ENCODE data around the gene OPN1SW.
A peak's percentile ranks its signal among the peaks of the same experiment; 100 is the strongest.

Gene OPN1SW

DNA sequence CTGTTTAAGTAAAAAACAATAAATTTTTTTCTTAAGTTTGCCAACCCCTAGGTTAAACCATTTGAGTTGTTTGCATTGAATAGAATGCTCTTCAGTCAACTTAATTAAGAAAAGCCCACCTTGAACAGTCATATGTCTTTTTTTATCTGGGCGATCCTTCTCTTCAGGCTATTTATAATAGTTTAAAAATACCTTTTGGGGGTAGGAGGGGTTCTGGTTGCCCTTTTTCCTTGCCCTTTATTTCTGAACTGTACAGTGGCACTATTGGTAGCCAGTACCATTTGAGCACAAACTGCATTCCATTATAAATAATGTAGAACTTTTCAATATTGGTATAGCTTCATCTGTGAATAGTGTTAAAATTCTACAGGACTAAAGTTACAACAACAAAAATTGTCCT, 23.3 kb downstream of the OPN1SW start:
- no peak for DNase-seq
- H3K4me3 Mint-ChIP-seq, result no peak overlapping the region
- H3K9me3 Mint-ChIP-seq, result no peaks in the 10 kb centered on the region
- peak overlapping the region in 1 of 2 donors; percentile 67 for H3K27ac Mint-ChIP-seq
- no peaks in the 10 kb centered on the region for H3K27me3 Mint-ChIP-seq
- ATAC-seq, result no peak
- H3K4me1 Mint-ChIP-seq, result peaks cover 21% of the 10 kb centered on the region

DNA sequence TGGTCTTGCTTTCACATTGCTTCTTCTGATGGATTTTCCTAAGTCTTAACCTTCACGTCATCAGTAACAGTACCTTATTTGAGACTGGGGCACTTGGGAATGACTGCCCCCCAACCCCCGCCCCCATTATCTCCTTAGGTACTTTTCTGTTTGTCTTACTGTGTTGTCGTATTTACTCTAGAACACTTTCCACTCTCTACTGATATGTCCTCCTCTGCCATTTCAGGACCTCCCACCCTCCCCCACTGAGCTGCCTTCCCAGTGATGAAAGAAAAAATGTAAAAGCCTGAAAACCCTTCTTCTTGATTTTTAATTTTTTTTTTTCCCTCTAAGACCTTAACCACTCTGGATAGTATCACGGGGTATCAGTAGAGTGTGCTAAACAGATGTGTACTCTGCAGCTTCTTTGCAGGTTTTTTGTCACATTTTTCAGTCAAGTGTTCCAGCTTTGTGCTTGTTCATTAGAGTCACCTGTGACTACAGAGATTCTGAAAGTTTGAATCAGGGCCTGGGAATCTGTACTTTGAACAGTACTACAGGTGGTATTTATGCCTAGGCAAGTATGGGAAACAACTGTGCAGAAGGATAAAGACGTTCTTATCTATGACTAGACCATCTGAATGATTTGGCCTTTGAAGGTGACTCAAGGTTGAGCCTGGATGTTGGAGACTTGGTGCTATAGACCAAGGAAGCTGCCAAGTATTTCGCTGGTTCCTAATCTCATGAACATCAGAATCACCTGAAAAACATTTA, 28.1 kb downstream of the OPN1SW start:
- no peak for ATAC-seq
- Mint-ChIP-seq H3K4me1 (peaks cover 28% of the 10 kb centered on the region), H3K27me3 (no peaks in the 10 kb centered on the region), H3K9me3 (no peaks in the 10 kb centered on the region), H3K27ac (no peak overlapping the region), H3K4me3 (no peak overlapping the region)
- DNase-seq, result no peak

DNA sequence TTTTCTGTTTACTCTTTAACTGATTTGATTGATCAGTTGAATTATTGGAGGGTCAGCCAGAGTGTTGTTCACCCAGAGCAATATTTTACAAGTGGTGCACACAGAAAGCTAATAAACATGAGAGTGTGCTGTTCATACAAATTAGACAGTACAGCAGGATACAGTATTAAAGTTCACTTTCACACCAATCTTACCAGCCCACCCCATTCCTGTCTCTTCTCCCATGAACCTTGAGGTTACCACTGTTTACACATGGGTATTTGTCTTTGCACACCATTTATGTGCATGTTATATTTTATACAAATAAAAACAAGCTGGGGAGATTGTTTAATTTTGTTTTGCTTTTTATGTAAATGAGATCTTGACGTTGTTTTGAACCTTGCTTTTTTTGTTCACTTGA, 29.9 kb downstream of the OPN1SW start:
- no peak for DNase-seq
- Mint-ChIP-seq H3K9me3 (no peaks in the 10 kb centered on the region), H3K27me3 (no peaks in the 10 kb centered on the region), H3K27ac (no peak overlapping the region), H3K4me3 (no peak overlapping the region), H3K4me1 (peaks cover 41% of the 10 kb centered on the region)
- no peak for ATAC-seq

DNA sequence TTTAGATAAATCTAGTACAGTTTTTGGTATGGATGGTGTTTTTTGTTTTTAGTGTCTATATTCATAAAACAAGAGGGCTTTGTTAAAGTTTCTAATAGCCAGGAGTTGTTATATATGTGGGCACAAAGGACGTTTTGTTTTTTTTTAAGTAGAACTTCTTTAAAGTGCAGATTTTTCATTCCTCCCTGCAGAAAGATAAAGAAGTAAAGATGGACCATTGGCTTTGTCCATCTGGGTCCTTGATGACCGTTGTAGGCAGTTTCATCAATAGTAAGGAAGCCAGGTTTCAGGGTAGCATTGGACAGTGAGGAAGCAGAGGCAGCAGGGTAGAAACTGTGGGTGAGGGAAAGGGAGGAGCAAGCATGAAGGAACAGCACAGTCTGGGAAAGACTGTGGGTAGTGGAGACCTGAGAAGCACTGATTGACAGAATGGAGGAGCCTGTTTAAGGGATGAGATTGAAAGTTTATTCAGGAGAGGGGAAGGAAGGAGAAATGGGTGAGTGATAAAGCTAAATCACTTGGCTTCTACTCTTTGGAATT, 31.2 kb downstream of the OPN1SW start:
- no peak overlapping the region for H3K27ac Mint-ChIP-seq
- H3K27me3 Mint-ChIP-seq, result no peaks in the 10 kb centered on the region
- peaks cover 41% of the 10 kb centered on the region for H3K4me1 Mint-ChIP-seq
- H3K4me3 Mint-ChIP-seq, result no peak overlapping the region
- no peak for DNase-seq
- no peak for ATAC-seq
- H3K9me3 Mint-ChIP-seq, result no peaks in the 10 kb centered on the region

DNA sequence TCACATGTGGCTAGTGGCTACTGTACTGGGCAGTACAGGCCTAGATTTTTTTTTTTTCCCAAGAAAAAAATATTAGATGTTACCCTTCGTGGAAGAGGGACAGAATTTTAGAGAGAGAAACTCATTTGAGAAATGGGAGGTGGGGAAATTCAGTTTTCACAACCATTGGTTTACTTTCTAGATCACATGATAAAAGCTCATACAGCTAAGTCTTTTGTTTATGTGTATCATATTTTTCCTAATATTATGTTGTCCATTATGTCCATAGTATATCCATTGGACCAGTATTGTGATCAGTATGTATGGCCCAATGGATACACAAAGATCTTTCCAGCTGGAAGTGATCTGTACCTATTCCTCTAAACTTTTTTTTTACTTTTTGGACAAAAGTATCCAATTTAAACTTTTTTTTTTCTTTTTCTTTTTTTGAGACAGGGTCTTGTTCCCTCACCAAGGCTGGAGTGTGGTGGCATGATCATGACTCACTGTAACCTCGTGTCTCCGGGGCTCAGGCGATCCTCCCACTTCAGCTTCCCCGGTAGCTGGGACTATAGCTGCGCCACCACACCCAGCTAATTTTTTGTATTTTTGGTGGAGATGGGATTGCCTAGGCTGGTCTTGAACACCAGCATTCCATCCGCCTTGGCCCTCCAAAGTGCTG, 32.4 kb downstream of the OPN1SW start:
- Mint-ChIP-seq H3K27ac (peak overlapping the region in 1 of 2 donors; percentile 68), H3K27me3 (no peaks in the 10 kb centered on the region), H3K4me1 (peaks cover 47% of the 10 kb centered on the region), H3K9me3 (no peaks in the 10 kb centered on the region), H3K4me3 (no peak overlapping the region)
- DNase-seq (no peak), ATAC-seq (no peak)

DNA sequence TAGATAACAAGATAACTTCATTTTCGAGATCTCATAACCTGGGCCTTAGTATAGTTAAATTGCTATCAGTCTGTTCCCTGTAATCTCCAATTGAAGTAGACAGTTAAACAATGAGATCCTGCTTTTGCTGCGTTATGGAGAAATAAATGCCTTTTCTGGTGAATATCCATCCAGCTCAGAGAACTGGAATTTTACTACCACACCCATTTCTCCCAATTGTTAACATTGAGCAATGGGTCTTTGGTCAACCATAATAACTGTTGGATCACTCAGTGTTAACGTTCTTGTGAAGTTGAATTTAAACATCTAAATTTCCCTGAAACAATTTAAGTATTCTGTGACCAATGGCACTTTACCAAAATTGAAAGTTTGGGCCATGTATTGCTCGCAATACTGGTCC, 33.4 kb downstream of the OPN1SW start:
- ATAC-seq, result no peak
- no peak for DNase-seq
- Mint-ChIP-seq H3K27ac (peak overlapping the region in 1 of 2 donors; percentile 47), H3K9me3 (no peaks in the 10 kb centered on the region), H3K4me3 (no peak overlapping the region), H3K4me1 (peaks cover 40% of the 10 kb centered on the region), H3K27me3 (no peaks in the 10 kb centered on the region)

DNA sequence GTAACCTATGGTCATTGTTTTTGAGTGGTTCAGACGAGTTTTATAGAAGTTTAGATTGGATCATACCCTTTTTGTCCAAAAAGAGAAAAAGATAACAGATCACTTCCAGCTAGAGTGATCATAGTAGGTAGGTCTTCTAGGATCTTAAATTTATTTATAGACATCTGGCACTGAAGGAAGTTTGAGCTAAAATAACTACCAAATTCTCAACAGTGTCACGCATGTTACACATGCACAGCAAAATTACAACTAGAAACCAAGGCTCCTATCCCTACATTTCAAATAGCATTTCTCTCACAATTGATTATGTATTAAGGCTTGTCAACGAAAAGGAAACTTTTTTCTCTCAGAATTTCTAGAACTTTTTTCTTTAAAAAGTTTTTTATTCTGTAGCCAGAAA, 34.1 kb downstream of the OPN1SW start:
- no peak overlapping the region for H3K27ac Mint-ChIP-seq
- peaks cover 34% of the 10 kb centered on the region for H3K4me1 Mint-ChIP-seq
- H3K27me3 Mint-ChIP-seq, result no peaks in the 10 kb centered on the region
- DNase-seq (no peak), ATAC-seq (no peak)
- H3K9me3 Mint-ChIP-seq, result no peaks in the 10 kb centered on the region
- H3K4me3 Mint-ChIP-seq, result no peak overlapping the region

DNA sequence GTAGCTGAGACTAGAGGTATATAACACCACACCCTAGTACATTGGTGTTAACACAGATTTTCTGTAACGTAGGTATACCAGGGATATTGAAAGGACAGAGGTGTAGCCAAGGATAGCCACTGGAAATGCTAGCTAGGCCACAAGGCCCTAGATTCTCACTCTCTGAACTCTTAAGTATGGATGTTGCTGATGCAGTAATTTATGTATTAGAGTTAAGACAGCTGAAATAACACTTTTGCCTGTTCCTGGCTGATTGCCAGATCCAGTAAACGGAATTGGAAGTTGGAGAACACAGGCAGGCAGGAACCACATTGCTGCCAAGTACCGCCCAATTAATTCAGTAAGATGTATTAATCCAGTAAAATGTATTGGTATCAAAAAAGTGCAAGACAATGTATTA, 34.6 kb downstream of the OPN1SW start:
- H3K27ac Mint-ChIP-seq, result no peak overlapping the region
- DNase-seq, result no peak
- no peak for ATAC-seq
- H3K27me3 Mint-ChIP-seq, result no peaks in the 10 kb centered on the region
- peaks cover 34% of the 10 kb centered on the region for H3K4me1 Mint-ChIP-seq
- no peak overlapping the region for H3K4me3 Mint-ChIP-seq
- no peaks in the 10 kb centered on the region for H3K9me3 Mint-ChIP-seq

DNA sequence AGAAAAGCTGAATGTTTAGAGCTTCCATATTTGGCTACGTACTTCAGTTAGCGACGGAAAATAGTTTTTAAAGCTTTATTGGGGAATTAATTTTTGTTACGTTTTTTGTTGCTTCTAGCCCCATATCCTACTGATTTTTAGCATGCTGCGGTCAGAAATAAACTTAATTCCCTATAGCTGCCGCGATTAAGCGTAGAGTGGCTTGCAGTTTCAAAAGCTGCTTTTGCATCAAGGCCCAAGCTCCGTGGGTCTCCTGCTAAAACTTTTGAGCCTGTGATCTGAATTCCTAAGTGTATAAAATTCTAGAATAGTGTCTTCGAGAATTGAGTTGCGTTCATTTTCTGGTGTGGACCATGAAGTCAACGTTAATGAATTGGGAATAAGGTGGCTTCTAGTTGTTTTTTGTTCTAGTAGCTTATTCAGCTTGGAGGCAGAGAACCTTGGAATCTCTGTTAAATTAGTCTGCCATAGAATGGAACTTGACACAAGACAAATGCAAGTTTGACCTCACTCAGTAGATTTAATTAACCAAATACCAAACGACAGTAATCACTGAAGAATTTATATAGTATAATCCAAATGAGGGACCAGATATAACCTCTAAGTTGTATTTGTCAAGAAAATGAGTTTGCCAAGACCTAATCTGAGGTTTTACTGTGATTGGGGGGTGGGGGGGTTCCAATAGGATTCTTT, 35.5 kb downstream of the OPN1SW start:
- DNase-seq (no peak), ATAC-seq (no peak)
- Mint-ChIP-seq H3K27ac (peak overlapping the region; percentile 96 to 98), H3K4me1 (peaks cover 34% of the 10 kb centered on the region), H3K27me3 (no peaks in the 10 kb centered on the region), H3K4me3 (peak overlapping the region; percentile 87 to 91), H3K9me3 (no peaks in the 10 kb centered on the region)

DNA sequence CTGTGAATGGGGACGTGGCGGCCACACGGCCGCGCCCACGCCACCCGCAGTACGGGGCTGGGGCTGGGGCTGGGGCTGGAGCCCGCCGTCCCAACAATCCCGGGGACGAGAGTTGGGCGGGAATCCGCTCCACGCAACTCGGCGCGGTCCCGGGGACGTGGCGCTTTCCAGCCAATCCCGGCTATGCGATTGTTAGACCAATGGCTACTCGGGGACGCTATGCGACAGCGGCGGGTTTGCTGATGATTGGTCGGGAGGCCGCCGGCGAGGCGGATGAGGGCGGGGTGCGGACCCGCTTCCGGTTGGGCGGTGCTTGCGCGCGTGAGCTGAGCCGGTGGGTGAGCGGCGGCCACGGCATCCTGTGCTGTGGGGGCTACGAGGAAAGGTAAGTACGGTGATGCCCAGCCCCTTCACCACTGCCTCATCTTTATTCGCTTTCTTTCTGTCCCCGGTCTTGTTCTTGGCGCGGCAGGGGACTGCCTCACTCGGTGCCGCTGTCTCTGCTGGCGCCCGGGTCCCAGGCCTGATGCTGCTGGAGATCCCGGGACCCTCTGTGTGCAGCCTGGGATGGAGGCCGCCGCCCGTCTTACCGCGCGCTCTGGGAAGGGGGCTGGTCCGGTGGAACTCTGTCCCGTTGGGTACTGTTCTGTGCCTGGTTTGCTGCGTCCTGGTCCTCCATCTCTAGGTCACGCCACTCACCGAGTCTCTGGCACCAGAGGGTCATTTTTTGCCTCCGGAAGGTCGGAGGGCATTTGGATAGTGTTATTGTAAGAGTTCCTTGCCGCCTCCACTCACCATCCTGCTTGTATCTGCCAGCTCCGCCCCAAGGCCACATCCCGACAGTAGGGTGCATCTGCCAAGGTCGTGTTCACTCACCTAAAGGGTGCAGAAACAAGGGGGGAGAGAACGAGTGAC, 36.3 kb downstream of the OPN1SW start, which contains the start of gene CALU:
Gene CALU, plus strand, starts transcription at position 312 of the 915 bp plus-strand sequence. CDS start 9,225 bp downstream, outside the sequence.
- DNase-seq (peak; percentile 93 to 95), ATAC-seq (peak; percentile 98)
- peak within 1 kb of the TSS; percentile 96 to 98 for H3K27ac Mint-ChIP-seq
- H3K4me1 Mint-ChIP-seq, result peaks cover 29% of the 10 kb centered on the region
- no peaks in the 10 kb centered on the region for H3K27me3 Mint-ChIP-seq
- H3K9me3 Mint-ChIP-seq, result no peaks in the 10 kb centered on the region
- peak within 1 kb of the TSS; percentile 87 to 91 for H3K4me3 Mint-ChIP-seq

DNA sequence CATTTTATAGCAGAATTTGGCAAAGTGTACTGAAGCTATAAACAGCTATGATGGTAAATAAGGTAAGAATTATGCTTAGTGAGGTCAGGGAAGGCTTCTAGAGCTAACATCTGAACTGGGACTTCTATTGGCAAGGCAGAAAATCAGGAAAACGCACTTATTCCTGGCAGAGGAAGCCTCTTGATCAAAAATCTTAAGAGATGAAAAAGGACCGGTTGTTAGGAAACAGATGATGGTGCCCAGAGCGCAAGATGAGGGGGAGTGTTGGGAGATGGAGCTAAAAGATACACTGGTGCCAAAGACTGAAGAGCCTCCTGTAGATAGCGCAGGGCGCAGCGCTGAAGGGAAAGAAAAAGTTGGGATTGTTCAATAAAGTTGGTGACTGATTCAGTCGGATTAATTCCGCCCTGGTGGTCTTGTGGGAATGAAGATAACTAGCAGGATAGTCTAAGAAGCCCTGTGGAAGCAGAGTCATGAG, 37.0 kb downstream of the OPN1SW start:
- no peaks in the 10 kb centered on the region for H3K27me3 Mint-ChIP-seq
- no peaks in the 10 kb centered on the region for H3K9me3 Mint-ChIP-seq
- peak overlapping the region; percentile 87 to 91 for H3K4me3 Mint-ChIP-seq
- H3K4me1 Mint-ChIP-seq, result peaks cover 23% of the 10 kb centered on the region
- H3K27ac Mint-ChIP-seq, result peak overlapping the region; percentile 91 to 96
- ATAC-seq (peak; percentile 37), DNase-seq (no peak)

DNA sequence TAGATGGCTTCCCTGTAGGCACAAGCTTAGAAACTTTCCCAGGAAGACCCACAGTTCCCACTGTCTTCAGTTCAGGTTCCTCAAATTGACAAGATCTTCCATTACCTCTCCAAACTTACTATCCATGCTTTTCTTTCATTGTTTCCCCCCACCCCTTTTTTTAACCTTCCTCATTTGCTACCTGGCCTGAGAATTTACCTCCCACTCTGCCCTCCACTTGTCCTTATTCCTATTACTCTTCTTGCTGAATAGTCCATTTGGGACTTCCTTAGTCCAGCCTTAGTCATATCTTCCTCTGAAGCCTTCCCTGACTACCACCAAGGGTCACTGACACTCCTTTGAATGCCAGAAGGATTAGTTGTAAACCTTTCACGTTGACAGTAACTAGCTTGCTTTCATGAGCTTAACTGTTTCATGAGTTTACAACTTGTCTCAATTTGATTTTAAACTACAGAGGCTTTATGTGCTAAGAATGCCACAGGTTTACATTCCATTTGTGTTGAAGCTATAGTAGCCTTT, 37.7 kb downstream of the OPN1SW start:
- Mint-ChIP-seq H3K4me3 (no peak overlapping the region), H3K27me3 (no peaks in the 10 kb centered on the region), H3K9me3 (no peaks in the 10 kb centered on the region), H3K27ac (no peak overlapping the region), H3K4me1 (peaks cover 19% of the 10 kb centered on the region)
- ATAC-seq (no peak), DNase-seq (no peak)

DNA sequence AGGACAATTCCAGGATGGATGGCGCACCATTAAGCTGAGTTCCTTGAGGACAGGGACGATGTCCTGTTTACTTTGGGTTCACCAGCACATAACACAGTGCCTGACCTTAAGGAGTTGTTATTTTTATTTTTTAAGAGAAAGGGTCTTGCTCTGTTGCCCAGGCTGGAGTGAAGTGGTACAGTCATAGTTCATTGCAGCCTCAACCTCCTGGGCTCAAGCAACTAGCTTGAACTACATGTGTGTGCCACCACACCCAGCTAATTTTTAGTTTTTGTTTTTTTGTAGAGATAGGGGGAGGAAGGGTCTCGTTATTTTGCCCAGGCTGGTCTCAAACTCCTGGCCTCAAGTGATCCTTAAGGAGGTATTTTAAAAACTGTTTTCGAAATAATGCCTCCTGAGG, 38.2 kb downstream of the OPN1SW start:
- Mint-ChIP-seq H3K9me3 (no peaks in the 10 kb centered on the region), H3K27me3 (no peaks in the 10 kb centered on the region), H3K4me1 (peaks cover 18% of the 10 kb centered on the region), H3K4me3 (no peak overlapping the region), H3K27ac (no peak overlapping the region)
- ATAC-seq (no peak), DNase-seq (no peak)

DNA sequence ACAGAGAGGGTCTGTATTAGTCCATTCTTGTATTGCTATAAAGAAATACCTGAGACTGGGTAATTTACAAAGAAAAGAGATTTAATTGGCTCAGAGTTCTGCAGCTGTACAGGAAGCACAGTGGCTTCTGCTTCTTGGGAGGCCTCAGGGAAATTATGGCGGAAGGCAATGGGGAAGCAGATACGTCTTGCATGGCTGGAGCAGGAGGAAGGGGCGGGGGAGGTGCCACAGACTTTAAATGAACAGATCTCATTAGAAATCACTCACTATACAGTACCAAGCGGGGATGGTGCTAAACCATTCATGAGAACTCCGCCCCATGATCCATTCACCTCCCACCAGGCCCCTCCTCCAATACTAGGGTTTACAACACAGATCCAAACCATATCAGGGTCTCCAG, 40.2 kb downstream of the OPN1SW start:
- Mint-ChIP-seq H3K9me3 (no peaks in the 10 kb centered on the region), H3K27me3 (peaks cover 8% of the 10 kb centered on the region), H3K27ac (no peak overlapping the region), H3K4me3 (no peak overlapping the region), H3K4me1 (peaks cover 5% of the 10 kb centered on the region)
- DNase-seq (no peak), ATAC-seq (no peak)

DNA sequence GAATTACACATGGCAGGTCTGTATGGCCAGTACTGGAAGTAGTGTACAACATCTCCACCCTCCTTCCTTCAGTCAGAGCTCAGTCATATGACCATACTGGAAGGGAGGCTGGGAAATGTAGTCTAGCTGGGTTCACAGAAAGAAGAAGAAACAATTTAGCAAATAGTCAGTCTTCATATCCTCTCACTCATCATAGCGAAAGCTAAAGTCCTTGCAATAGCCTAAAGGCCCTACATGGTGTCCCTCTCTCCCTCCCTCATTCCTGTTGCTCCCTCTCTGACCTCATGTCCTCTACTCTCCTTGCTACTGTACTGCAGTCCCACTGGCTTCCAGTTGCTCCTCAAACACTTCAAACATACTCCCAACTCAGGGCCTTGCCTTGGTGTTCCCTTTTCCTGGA, 40.7 kb downstream of the OPN1SW start:
- Mint-ChIP-seq H3K4me3 (no peak overlapping the region), H3K9me3 (no peaks in the 10 kb centered on the region), H3K27ac (no peak overlapping the region), H3K4me1 (peaks cover 5% of the 10 kb centered on the region), H3K27me3 (peaks cover 8% of the 10 kb centered on the region)
- ATAC-seq, result no peak
- no peak for DNase-seq

All from stimulated activated naive CD8-positive, alpha-beta T cell treated with anti-CD3 and anti-CD28 coated beads, Interleukin-15, amount 100 ng/mL, for 72 hours (primary cell).